PC-3 (cell line): ENCODE measurements around the gene ASIC3. TPM values are rescaled to one million over a fixed set of nuclear protein-coding genes. Genes with fewer than 3 reads are reported as not detected.
"Not testable (repeated sequence)": the region's sequence is repeated elsewhere in the genome, so short reads cannot be mapped to it uniquely, and the experiment has no call there.

Experiments
- ATAC-seq: fragments of 200-7000 bp; cut with Tn5 transposase; 2 replicates; pipeline ENCODE4 v1.9.1; 2020; ENCODE audit warnings: mild to moderate bottlenecking, moderate library complexity
- BruUV-seq: library from RNA; stranded (reverse); fragments of 400-500 nt; replicated peaks from 2 replicates; lab custom pipeline; 2021; lab: Mats Ljungman, UMichigan
- CTCF ChIA-PET: fragments of 300-600 bp; sonication (Branson Sonifier 250); formaldehyde crosslinking; loops from one replicate; lab custom pipeline; 2022; ENCODE audit warnings: antibody characterized with exemption; lab: Charles Lee
- POLR2A ChIA-PET: fragments of 300-600 bp; sonication (Branson Sonifier 250); formaldehyde crosslinking; loops from one replicate; lab custom pipeline; 2022; ENCODE audit warnings: antibody characterized with exemption; ENCODE audit not compliant: unreplicated experiment; lab: Charles Lee
- DNase-seq: peaks from one replicate; pipeline ENCODE4 v3.0.0-alpha.2; 2015
- H2AFZ ChIP-seq: fragments of 300-600 bp; sonication (generic); 2 replicates; pipeline ENCODE4 v1.6.0; 2016; ENCODE audit warnings: antibody characterized with exemption, low read length
- H3F3A ChIP-seq: fragments of 300-600 bp; sonication (generic); one replicate; pipeline ENCODE4 v1.6.0; 2017; ENCODE audit warnings: antibody characterized with exemption, low read length, control low read depth, mild to moderate bottlenecking; ENCODE audit not compliant: unreplicated experiment
- H3K27ac ChIP-seq: fragments of 300-600 bp; sonication (generic); 2 replicates; pipeline ENCODE4 v1.5.1; 2016; ENCODE audit warnings: mild to moderate bottlenecking, low read length
- H3K27me3 ChIP-seq: fragments of 300-600 bp; sonication (generic); 2 replicates; pipeline ENCODE4 v1.6.1; 2016; ENCODE audit warnings: low read length, mixed read lengths
- H3K36me3 ChIP-seq: fragments of 300-600 bp; sonication (generic); 2 replicates; pipeline ENCODE4 v1.6.1; 2016; ENCODE audit warnings: low read depth, mixed run types, low read length, mixed read lengths
- H3K4me1 ChIP-seq: fragments of 300-600 bp; sonication (generic); 2 replicates; pipeline ENCODE4 v1.5.1; 2016; ENCODE audit warnings: low read length; ENCODE audit not compliant: insufficient read depth
- H3K4me2 ChIP-seq: fragments of 300-600 bp; sonication (generic); 2 replicates; pipeline ENCODE4 v1.6.0; 2016; ENCODE audit warnings: low read length
- H3K4me3 ChIP-seq: fragments of 300-600 bp; sonication (generic); 2 replicates; pipeline ENCODE4 v1.5.1; 2016; ENCODE audit warnings: mild to moderate bottlenecking, low read length, mixed read lengths
- H3K79me2 ChIP-seq: fragments of 300-600 bp; sonication (generic); 2 replicates; pipeline ENCODE4 v1.6.1; 2017; ENCODE audit warnings: low read length, mixed read lengths
- H3K9ac ChIP-seq: fragments of 300-600 bp; sonication (generic); 2 replicates; pipeline ENCODE4 v1.6.0; 2016; ENCODE audit warnings: mild to moderate bottlenecking, low read length
- H3K9me2 ChIP-seq: fragments of 300-600 bp; sonication (generic); replicated peaks from 2 replicates; pipeline ENCODE4 v1.6.1; 2016; ENCODE audit warnings: mixed run types, low read length, mixed read lengths
- H3K9me3 ChIP-seq: fragments of 300-600 bp; sonication (generic); 2 replicates; pipeline ENCODE4 v1.6.1; 2016; ENCODE audit warnings: low read length, mixed read lengths
- H4K20me1 ChIP-seq: fragments of 300-600 bp; sonication (generic); 2 replicates; pipeline ENCODE4 v1.6.1; 2016; ENCODE audit warnings: low read length, mixed read lengths
- CTCF ChIP-seq: fragments of 300-600 bp; sonication (generic); conservative IDR thresholded peaks from 2 replicates; pipeline ENCODE4 v1.5.1; 2017; ENCODE audit warnings: antibody characterized with exemption, low read depth, mild to moderate bottlenecking, low read length
- EZH2 ChIP-seq: fragments of 300-600 bp; sonication (generic); IDR thresholded peaks from one replicate; pipeline ENCODE4 v1.6.1; 2017; ENCODE audit warnings: antibody characterized with exemption, mild to moderate bottlenecking, low read length; ENCODE audit not compliant: unreplicated experiment
- EZH2phosphoT487 ChIP-seq: fragments of 300-600 bp; sonication (generic); IDR thresholded peaks from 2 replicates; pipeline ENCODE4 v1.6.1; 2018; ENCODE audit warnings: mild to moderate bottlenecking, antibody characterized with exemption, low read length, borderline replicate concordance
- intact Hi-C: fragments of 100-400 bp; cut with micrococcal nuclease; formaldehyde crosslinking; loops from 2 replicates; pipeline ENCODE4 v1.9.0; 2023
- total RNA-seq: library from RNA; depleted of rRNA; stranded (reverse); fragments of >200 nt; gene quantifications from 2 replicates; pipeline ENCODE4 v1.2.3, GENCODE V29; 2014

Gene ASIC3
- total RNA-seq, 1 experiment from 2014 or later: 1.7 TPM

GRCh38 chr7:151040616-151041375 is 7.5 kb upstream of the ASIC3 start:
- H3K36me3 ChIP-seq: no peaks in the 10 kb centered on the region; the same call in 1 of the 2 replicates
- intact Hi-C loops: no loop called here
- no peak overlapping the region for H3K4me2 ChIP-seq
- no peak overlapping the region for H3K9ac ChIP-seq
- no peaks in the 10 kb centered on the region for H3K9me2 ChIP-seq
- no TSS peak for BruUV-seq
- no peak for TF ChIP-seq EZH2phosphoT487
- no peak for TF ChIP-seq CTCF
- no peak for TF ChIP-seq EZH2
- ATAC-seq (no peak), DNase-seq (no peak)
- H3K27me3 ChIP-seq: no peaks in the 10 kb centered on the region
- H3K79me2 ChIP-seq: no peaks in the 10 kb centered on the region
- no peaks in the 10 kb centered on the region for H3F3A ChIP-seq
- no peak overlapping the region for H3K27ac ChIP-seq
- no peaks in the 10 kb centered on the region for H3K9me3 ChIP-seq
- peaks cover 18% of the 10 kb centered on the region for H3K4me1 ChIP-seq
- CTCF ChIA-PET: no interaction called here
- POLR2A ChIA-PET: no interaction called here
- no peak overlapping the region for H3K4me3 ChIP-seq
- no peak overlapping the region for H2AFZ ChIP-seq
- no peaks in the 10 kb centered on the region for H4K20me1 ChIP-seq

DNA sequence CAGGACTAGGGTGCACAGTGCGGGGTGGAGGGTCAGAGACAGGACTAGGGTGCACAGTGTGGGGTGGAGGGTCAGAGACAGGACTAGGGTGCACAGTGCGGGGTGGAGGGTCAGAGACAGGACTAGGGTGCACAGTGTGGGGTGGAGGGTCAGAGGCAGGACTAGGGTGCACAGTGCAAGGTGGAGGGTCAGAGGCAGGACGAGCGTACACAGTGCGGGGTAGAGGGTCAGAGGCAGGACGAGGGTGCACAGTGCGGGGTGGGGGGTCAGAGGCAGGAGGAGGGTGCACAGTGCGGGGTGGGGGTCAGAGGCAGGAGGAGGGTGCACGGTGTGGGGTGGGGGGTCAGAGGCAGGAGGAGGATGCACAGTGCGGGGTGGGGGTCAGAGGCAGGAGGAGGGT is 4.9 kb upstream of the ASIC3 start:
- peaks cover 27% of the 10 kb centered on the region for H3K4me1 ChIP-seq
- CTCF ChIA-PET: not testable (repeated sequence)

DNA sequence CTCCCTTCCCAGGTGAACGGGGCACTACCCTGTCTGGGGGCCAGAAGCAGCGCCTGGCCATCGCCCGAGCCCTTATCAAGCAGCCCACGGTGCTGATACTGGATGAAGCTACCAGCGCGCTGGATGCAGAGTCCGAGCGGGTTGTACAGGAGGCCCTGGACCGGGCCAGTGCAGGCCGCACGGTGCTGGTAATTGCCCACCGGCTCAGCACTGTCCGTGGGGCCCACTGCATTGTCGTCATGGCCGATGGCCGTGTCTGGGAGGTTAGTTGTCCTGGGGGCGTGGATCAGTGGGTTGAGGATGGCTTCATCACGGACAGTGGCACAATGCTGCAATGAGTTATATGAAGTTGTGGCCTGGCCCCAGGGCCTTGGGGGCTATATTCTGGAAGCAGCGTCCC is 4.4 kb upstream of the ASIC3 start:
- no peak overlapping the region for H2AFZ ChIP-seq
- H3K9ac ChIP-seq: no peak overlapping the region
- POLR2A ChIA-PET: no interaction called here
- intact Hi-C loops: no loop called here
- H3K4me2 ChIP-seq: no peak overlapping the region
- no peak for DNase-seq
- no peak overlapping the region for H3K4me3 ChIP-seq
- H4K20me1 ChIP-seq: no peaks in the 10 kb centered on the region
- H3K36me3 ChIP-seq: no peaks in the 10 kb centered on the region
- TF ChIP-seq EZH2phosphoT487: no peak
- no peak overlapping the region for H3K27ac ChIP-seq
- H3K27me3 ChIP-seq: no peaks in the 10 kb centered on the region
- no TSS peak for BruUV-seq
- H3K4me1 ChIP-seq: peaks cover 22% of the 10 kb centered on the region
- no peaks in the 10 kb centered on the region for H3K9me2 ChIP-seq
- no peaks in the 10 kb centered on the region for H3K9me3 ChIP-seq
- ATAC-seq: no peak
- CTCF ChIA-PET: no interaction called here
- no peaks in the 10 kb centered on the region for H3F3A ChIP-seq
- H3K79me2 ChIP-seq: no peaks in the 10 kb centered on the region

More for the DNA sequence above, 4.9 kb upstream of the ASIC3 start:
- H3K4me3 ChIP-seq, BruUV-seq, DNase-seq, intact Hi-C loops, H3K27ac ChIP-seq, H4K20me1 ChIP-seq, H3K79me2 ChIP-seq, POLR2A ChIA-PET, H3K27me3 ChIP-seq, H2AFZ ChIP-seq, H3K9me2 ChIP-seq, H3F3A ChIP-seq, ATAC-seq, H3K9ac ChIP-seq, H3K9me3 ChIP-seq, H3K4me2 ChIP-seq, H3K36me3 ChIP-seq: not testable (repeated sequence)
